Osteocyte (in vitro differentiated cells): ENCODE measurements around the gene NCK2. TPM values are rescaled to one million over a fixed set of nuclear protein-coding genes. Genes with fewer than 3 reads are reported as not detected.

ENCODE experiments used
- DNase-seq: peaks from one replicate; pipeline ENCODE4 v3.0.0; 2021; ENCODE audit warnings: mixed read lengths; ENCODE audit not compliant: unreplicated experiment; ENCODE audit errors: extremely low spot score
- H3K27ac Mint-ChIP-seq: one replicate; pipeline ENCODE4 v1.8.0; 2021; ENCODE audit warnings: mild to moderate bottlenecking, mixed read lengths; ENCODE audit not compliant: unreplicated experiment
- H3K27me3 Mint-ChIP-seq: one replicate; pipeline ENCODE4 v1.8.0; 2021; ENCODE audit warnings: mixed read lengths; ENCODE audit not compliant: unreplicated experiment
- H3K36me3 Mint-ChIP-seq: one replicate; pipeline ENCODE4 v1.8.0; 2021; ENCODE audit warnings: mixed read lengths; ENCODE audit not compliant: unreplicated experiment
- H3K4me1 Mint-ChIP-seq: one replicate; pipeline ENCODE4 v1.8.0; 2021; ENCODE audit warnings: mixed read lengths; ENCODE audit not compliant: unreplicated experiment
- H3K4me3 Mint-ChIP-seq: one replicate; pipeline ENCODE4 v1.8.0; 2021; ENCODE audit warnings: mild to moderate bottlenecking, moderate library complexity, mixed read lengths; ENCODE audit not compliant: unreplicated experiment
- H3K9me3 Mint-ChIP-seq: one replicate; pipeline ENCODE4 v1.8.0; 2021; ENCODE audit warnings: mixed read lengths; ENCODE audit not compliant: unreplicated experiment
- total RNA-seq: library from RNA; stranded (reverse); gene quantifications from 2 replicates; pipeline ENCODE4 v1.2.1, GENCODE V29; 2021
- TF ChIP-seq, protein P1 (sequence below): fragments of 200-600 bp; sonication (generic); IDR thresholded peaks from 2 replicates; pipeline ENCODE4 v1.5.0; 2021; ENCODE audit warnings: antibody characterized with exemption, mild to moderate bottlenecking, moderate library complexity

NCK2 gene
- total RNA-seq, 1 donor from 2014 or later = 39.5 TPM

DNA sequence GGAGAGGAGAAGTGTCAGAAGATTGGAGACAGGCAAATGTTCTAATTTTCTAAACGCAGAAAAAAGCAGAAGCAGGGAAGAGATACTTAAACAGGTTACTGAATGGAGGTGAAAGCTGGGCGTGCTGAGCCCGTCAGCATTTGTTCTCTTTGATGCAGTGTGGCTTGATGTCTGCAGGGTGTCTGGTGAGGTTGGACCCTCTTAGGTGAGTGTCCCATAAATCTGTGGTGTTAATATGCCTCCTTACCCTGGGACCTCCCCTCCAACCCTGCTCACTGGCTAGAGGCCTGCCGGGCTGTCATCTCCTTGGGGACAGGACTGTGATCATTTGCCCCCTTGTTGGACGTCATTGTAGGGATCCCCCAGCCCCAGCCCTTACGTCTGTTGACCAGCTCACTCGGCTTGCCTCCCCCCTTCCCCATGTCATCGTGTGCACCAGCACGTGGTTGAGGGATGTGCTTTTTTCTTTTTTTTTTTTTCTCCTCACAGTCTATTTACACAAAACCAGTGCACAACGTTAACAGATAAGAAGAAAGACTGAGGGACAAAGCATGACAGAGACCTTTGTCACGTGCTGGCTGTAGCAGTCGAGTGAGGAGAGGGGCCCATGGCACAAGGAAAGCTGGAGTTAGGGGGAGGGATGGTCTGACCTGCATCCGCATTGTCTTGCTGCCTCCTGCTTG lies 56.4 kb downstream of the NCK2 start:
- H3K9me3 Mint-ChIP-seq = no peaks in the 10 kb centered on the region
- H3K4me3 Mint-ChIP-seq = no peak overlapping the region
- TF ChIP-seq, protein P1, sequence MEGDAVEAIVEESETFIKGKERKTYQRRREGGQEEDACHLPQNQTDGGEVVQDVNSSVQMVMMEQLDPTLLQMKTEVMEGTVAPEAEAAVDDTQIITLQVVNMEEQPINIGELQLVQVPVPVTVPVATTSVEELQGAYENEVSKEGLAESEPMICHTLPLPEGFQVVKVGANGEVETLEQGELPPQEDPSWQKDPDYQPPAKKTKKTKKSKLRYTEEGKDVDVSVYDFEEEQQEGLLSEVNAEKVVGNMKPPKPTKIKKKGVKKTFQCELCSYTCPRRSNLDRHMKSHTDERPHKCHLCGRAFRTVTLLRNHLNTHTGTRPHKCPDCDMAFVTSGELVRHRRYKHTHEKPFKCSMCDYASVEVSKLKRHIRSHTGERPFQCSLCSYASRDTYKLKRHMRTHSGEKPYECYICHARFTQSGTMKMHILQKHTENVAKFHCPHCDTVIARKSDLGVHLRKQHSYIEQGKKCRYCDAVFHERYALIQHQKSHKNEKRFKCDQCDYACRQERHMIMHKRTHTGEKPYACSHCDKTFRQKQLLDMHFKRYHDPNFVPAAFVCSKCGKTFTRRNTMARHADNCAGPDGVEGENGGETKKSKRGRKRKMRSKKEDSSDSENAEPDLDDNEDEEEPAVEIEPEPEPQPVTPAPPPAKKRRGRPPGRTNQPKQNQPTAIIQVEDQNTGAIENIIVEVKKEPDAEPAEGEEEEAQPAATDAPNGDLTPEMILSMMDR = no peak
- H3K27me3 Mint-ChIP-seq = no peaks in the 10 kb centered on the region
- no peak for DNase-seq
- H3K27ac Mint-ChIP-seq = no peak overlapping the region
- peaks cover 56% of the 10 kb centered on the region for H3K4me1 Mint-ChIP-seq
- peaks cover 7% of the 10 kb centered on the region for H3K36me3 Mint-ChIP-seq

DNA sequence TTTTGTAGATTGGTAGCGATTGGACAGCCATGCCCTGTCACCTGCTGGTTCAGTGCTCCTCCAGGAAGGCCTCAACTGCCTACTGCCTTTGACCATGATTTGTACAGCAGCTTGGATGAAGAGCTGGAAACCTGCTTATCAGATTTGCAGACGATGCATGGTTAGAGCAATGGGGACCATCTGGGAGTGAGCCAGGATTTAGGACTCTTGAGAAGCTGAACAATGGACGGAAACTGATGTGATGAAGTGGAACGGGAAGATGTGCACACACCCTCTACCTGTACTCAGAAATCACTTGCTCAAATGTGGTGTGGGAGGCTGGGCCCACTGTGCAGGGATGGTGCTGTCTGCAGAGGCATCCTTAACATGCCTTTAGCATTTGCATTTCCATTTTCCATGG lies 57.2 kb downstream of the NCK2 start:
- Mint-ChIP-seq H3K36me3 (peaks cover 7% of the 10 kb centered on the region), H3K4me3 (no peak overlapping the region), H3K27me3 (no peaks in the 10 kb centered on the region), H3K4me1 (peaks cover 48% of the 10 kb centered on the region), H3K9me3 (no peaks in the 10 kb centered on the region), H3K27ac (no peak overlapping the region)
- DNase-seq = no peak
- TF ChIP-seq, protein P1 = no peak

DNA sequence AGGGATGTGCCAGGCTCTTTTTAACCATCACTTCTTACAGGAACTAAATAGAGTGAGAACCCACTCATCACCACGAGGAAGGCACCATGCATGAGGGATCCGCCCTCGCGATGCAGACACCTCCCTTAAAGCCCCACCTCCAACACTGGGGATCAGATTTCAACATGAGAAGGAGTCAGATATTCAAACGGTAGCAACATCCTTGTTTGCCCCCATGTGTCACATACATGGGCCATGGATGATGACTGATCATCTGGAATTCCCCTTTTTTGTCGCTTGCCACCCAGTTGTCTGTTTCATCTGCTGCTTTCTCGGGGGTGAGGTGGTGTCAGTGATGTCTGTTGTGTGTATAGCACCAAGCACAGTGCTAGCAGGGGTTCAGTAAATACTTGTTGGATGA lies 57.9 kb downstream of the NCK2 start:
- H3K36me3 Mint-ChIP-seq = peaks cover 7% of the 10 kb centered on the region
- H3K27ac Mint-ChIP-seq = no peak overlapping the region
- H3K4me3 Mint-ChIP-seq = no peak overlapping the region
- TF ChIP-seq, protein P1 = no peak
- H3K4me1 Mint-ChIP-seq = peaks cover 42% of the 10 kb centered on the region
- DNase-seq = no peak
- H3K27me3 Mint-ChIP-seq = no peaks in the 10 kb centered on the region
- no peaks in the 10 kb centered on the region for H3K9me3 Mint-ChIP-seq

DNA sequence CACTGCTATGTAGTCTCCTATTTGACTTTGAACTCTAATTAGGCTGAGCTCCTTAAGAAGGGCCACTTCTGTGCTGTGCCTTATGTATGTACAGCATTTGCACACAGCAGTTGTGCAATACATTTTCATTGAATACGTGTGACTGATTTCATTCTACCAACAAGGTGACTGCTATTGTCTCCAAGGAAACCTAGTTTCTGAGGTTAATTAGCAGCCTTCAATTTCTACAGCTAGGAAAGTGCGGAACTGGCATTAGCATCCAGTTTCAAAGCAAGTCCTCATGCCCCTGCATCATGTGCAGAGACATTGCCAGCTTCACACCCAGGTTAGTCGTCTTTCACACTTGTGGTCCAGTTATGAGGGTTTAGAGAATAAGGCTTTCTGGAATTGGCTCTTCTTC lies 58.6 kb downstream of the NCK2 start:
- TF ChIP-seq, protein P1 = no peak
- Mint-ChIP-seq H3K4me3 (no peak overlapping the region), H3K4me1 (peaks cover 36% of the 10 kb centered on the region)

DNA sequence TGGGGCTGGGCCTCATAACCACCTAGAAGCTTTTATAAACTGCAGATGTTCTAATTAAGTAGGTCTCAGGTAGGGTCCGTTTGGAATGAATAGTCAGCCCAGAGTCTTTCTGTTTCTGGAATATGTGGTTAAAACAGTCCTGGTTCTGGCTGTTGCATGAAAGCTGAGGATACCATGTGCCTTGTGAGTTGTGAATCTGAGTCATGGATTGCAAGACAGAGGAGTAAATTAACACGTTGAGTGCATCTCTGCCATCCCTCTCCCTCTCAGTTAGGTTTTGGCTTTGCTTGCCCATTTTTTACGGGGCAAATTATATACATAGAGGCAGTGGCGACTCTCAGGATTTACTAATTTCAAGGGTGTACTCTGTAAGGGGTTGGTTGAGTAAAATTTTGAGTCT lies 59.1 kb downstream of the NCK2 start:
- Mint-ChIP-seq H3K27me3 (no peaks in the 10 kb centered on the region), H3K4me1 (peaks cover 34% of the 10 kb centered on the region), H3K36me3 (peaks cover 7% of the 10 kb centered on the region), H3K9me3 (no peaks in the 10 kb centered on the region), H3K4me3 (no peak overlapping the region), H3K27ac (no peak overlapping the region)
- TF ChIP-seq, protein P1 = no peak
- no peak for DNase-seq

More for the DNA sequence above, 58.6 kb downstream of the NCK2 start:
- no peaks in the 10 kb centered on the region for H3K27me3 Mint-ChIP-seq
- no peak for DNase-seq
- H3K27ac Mint-ChIP-seq = no peak overlapping the region
- peaks cover 7% of the 10 kb centered on the region for H3K36me3 Mint-ChIP-seq
- H3K9me3 Mint-ChIP-seq = no peaks in the 10 kb centered on the region
